Left ventricle myocardium inferior (tissue), 1 donor: ENCODE measurements around the gene CDYL. TPM values are rescaled to one million over a fixed set of nuclear protein-coding genes. Genes with fewer than 3 reads are reported as not detected.

Experiments
- DNase-seq: peaks from one replicate; pipeline ENCODE4 v3.0.0-alpha.2; 2020
- H3K27ac ChIP-seq: fragments of 200-600 bp; replicated peaks from 2 replicates; pipeline ENCODE4 v1.8.0; 2021
- H3K27me3 ChIP-seq: fragments of 200-600 bp; 2 replicates; pipeline ENCODE4 v1.8.0; 2021; ENCODE audit warnings: low read depth
- H3K36me3 ChIP-seq: fragments of 200-600 bp; 2 replicates; pipeline ENCODE4 v1.8.0; 2021
- H3K4me1 ChIP-seq: fragments of 200-600 bp; 2 replicates; pipeline ENCODE4 v1.8.0; 2021
- H3K4me3 ChIP-seq: fragments of 200-600 bp; 2 replicates; pipeline ENCODE4 v1.8.0; 2021; ENCODE audit warnings: mild to moderate bottlenecking, moderate library complexity
- H3K9me3 ChIP-seq: fragments of 200-600 bp; replicated peaks from 2 replicates; pipeline ENCODE4 v1.8.0; 2021
- intact Hi-C: fragments of 100-400 bp; cut with micrococcal nuclease; formaldehyde crosslinking; loops from one replicate; pipeline ENCODE4 v1.11.0; 2022
- total RNA-seq: library from RNA; stranded (reverse); fragmentation: NEBNext Ultra II Directional; extraction: Animal tissue kit (Norgen Biotek cat#: 25700); gene quantifications from one replicate; pipeline ENCODE4 v1.2.1, GENCODE V29; 2021
- TF ChIP-seq, protein P1 (sequence below): fragments of 200-600 bp; IDR thresholded peaks from 2 replicates; pipeline ENCODE4 v1.8.0; 2021; ENCODE audit warnings: antibody characterized with exemption, mild to moderate bottlenecking, borderline replicate concordance
- donor health status: DM: no; HTN: yes; CAD: no; lungs with severe emphysema.

The CDYL gene
- total RNA-seq, 1 donor from 2014 or later = 27.7 TPM

DNA sequence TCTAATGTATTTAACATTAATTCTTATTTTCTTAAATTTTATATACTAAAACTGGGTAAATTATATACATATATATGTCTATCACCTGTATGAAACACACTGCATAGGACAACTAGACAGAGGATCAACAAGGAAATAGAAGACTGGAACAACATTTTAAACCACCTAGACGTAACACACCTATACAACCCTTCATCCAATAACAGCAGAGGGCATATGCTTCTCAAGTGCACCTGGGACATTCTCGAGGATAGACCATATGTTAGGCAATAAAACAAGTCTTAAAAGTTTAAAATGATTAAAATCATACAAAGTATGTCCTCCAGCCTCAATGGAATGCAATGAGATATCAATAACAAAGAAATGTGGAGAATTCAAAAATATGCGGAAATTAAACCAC, 182.4 kb downstream of the CDYL start:
- H3K9me3 ChIP-seq = no peaks in the 10 kb centered on the region
- intact Hi-C loops = no loop called here
- H3K4me3 ChIP-seq = no peak overlapping the region
- H3K27me3 ChIP-seq = no peaks in the 10 kb centered on the region
- TF ChIP-seq, protein P1, sequence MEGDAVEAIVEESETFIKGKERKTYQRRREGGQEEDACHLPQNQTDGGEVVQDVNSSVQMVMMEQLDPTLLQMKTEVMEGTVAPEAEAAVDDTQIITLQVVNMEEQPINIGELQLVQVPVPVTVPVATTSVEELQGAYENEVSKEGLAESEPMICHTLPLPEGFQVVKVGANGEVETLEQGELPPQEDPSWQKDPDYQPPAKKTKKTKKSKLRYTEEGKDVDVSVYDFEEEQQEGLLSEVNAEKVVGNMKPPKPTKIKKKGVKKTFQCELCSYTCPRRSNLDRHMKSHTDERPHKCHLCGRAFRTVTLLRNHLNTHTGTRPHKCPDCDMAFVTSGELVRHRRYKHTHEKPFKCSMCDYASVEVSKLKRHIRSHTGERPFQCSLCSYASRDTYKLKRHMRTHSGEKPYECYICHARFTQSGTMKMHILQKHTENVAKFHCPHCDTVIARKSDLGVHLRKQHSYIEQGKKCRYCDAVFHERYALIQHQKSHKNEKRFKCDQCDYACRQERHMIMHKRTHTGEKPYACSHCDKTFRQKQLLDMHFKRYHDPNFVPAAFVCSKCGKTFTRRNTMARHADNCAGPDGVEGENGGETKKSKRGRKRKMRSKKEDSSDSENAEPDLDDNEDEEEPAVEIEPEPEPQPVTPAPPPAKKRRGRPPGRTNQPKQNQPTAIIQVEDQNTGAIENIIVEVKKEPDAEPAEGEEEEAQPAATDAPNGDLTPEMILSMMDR = no peak
- H3K27ac ChIP-seq = no peak overlapping the region
- H3K4me1 ChIP-seq = no peaks in the 10 kb centered on the region
- peaks cover 21% of the 10 kb centered on the region for H3K36me3 ChIP-seq
- DNase-seq = no peak

- H3K9me3 ChIP-seq = no peaks in the 10 kb centered on the region
- no peak for DNase-seq
- intact Hi-C loops = no loop called here
Measured at GRCh38 chr6:4961322-4962168, 185.3 kb downstream of the CDYL start.

GRCh38 chr6:4962905-4963304, 186.7 kb downstream of the CDYL start:
- DNase-seq = no peak
- Histone ChIP-seq H3K36me3 (no peaks in the 10 kb centered on the region), H3K9me3 (no peaks in the 10 kb centered on the region), H3K4me3 (no peak overlapping the region), H3K27me3 (no peaks in the 10 kb centered on the region), H3K27ac (no peak overlapping the region), H3K4me1 (no peaks in the 10 kb centered on the region)
- intact Hi-C loops = no loop called here
- TF ChIP-seq, protein P1 = no peak

More at GRCh38 chr6:4961322-4962168, 185.3 kb downstream of the CDYL start:
- H3K4me1 ChIP-seq = no peaks in the 10 kb centered on the region
- no peaks in the 10 kb centered on the region for H3K36me3 ChIP-seq
- H3K27ac ChIP-seq = no peak overlapping the region
- TF ChIP-seq, protein P1 = no peak
- no peaks in the 10 kb centered on the region for H3K27me3 ChIP-seq
- no peak overlapping the region for H3K4me3 ChIP-seq

DNA sequence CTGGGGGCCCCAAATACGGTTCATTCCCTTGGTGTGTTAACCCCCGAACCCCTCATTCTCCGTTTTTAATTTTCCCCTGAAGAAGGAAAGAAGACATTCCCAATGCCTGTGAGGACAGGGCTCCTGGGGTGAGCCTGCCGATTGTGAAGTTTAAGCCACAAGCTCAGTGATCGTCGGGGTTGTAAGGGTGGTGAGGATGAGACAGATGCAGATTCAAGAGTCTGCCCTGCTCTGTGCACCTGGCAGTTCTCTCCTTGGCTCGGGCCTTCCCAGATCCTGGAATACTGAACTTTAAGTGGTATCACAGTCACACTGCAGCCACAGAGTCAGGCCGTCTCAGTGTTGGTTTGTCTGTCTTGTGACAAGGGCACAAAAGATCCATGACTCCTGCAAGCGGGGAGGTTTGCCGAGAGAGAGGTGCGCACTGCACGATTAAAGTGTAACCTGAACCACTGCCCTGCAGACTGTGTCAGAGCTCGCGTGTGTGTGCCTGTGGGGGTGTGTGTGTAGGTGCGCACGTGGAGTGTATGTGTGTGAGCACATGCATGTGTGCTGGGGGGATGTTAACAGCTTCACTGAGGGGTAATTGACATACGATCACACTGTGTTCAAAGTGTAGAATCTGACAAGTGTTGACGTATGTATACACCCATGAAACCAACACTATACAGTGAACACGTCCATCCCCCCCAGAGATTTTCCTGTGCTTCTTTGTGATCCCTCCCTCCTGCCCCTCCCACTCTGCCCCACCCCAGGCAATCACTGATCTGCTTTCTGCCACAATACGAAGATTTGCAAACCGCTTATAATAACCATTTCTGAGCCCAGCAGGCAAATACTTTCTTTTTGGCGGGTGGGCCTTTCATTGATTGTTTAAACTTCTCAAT, 188.7 kb downstream of the CDYL start:
- H3K36me3 ChIP-seq = no peaks in the 10 kb centered on the region
- intact Hi-C loops = no loop called here
- no peaks in the 10 kb centered on the region for H3K27me3 ChIP-seq
- no peaks in the 10 kb centered on the region for H3K4me1 ChIP-seq
- H3K27ac ChIP-seq = no peak overlapping the region
- TF ChIP-seq, protein P1 = no peak
- DNase-seq = no peak
- H3K9me3 ChIP-seq = no peaks in the 10 kb centered on the region
- H3K4me3 ChIP-seq = no peak overlapping the region

DNA sequence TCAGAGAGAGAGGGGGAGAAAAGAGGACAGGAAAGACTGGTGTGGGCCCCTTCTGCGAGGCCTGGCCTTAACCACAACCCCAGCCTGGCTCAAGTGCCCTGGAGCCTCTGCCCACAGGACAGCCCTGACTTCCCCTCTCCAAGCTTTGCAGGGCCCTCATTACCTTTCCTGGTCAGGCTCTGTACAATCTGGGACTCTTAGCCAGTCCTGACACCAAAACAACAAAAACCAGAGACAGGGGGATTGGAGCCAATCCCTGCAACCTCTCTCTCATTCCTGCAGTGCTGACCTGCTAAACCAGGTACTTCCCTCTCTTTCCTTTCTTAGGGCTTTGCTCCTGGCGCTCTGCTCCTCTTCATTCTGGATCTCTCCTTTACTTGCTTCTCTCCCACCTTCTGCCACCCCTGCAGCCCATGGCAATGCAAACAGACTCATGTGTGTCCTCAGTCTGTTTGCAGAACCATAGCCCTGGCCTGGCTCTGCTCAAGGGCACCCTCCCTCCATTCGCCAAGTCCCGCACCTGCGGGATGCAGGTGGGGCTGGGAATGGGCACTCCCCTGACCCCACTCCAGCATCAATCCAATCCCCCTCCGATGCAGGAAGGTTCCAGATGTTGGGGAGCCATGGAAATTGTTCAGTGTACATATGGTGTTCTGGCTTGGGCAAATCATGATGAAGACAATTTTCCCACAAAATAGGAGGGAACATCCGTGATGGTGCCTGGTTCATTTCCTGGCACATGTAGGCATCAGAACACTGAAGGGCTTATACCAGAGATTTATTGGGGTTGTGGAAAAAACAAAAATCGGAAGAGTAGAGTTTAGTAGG, 189.6 kb downstream of the CDYL start:
- H3K4me1 ChIP-seq = no peaks in the 10 kb centered on the region
- no peaks in the 10 kb centered on the region for H3K9me3 ChIP-seq
- no peak overlapping the region for H3K27ac ChIP-seq
- no peak overlapping the region for H3K4me3 ChIP-seq
- intact Hi-C loops = no loop called here
- no peak for DNase-seq
- TF ChIP-seq, protein P1 = no peak
- H3K36me3 ChIP-seq = no peaks in the 10 kb centered on the region
- H3K27me3 ChIP-seq = no peaks in the 10 kb centered on the region
